Common myeloid progenitor, CD34-positive (primary cell): Measurements from ENCODE around the gene ARX.

ENCODE experiments used
- CTCF ChIA-PET: fragments of 350-600 bp; sonication (Branson Sonifier 250); formaldehyde crosslinking; loops from one replicate; lab custom pipeline; 2021; ENCODE audit warnings: antibody characterized with exemption; lab: Charles Lee
- POLR2A ChIA-PET: fragments of 350-600 bp; sonication (Branson Sonifier 250); formaldehyde crosslinking; loops from one replicate; lab custom pipeline; 2021; ENCODE audit warnings: antibody characterized with exemption; lab: Charles Lee
- DNase-seq, 3 donors: peaks; one replicate each; pipeline versions ENCODE4 v3.0.0 to v3.0.0-alpha.2; 2013
- H3K27ac ChIP-seq, 2 experiments: 1 replicate in 1 of 2; 2 replicates in 1 of 2; pipeline ENCODE4 v1.7.0; 2013; ENCODE audit warnings: inconsistent platforms in 2 of 2, low read length in 2 of 2, mild to moderate bottlenecking in 2 of 2, low read depth in 1 of 2, moderate library complexity in 1 of 2; ENCODE audit not compliant: severe bottlenecking in 2 of 2, insufficient read depth in 1 of 2, poor library complexity in 1 of 2
- H3K27me3 ChIP-seq, 5 experiments: replicated peaks in 2 of 5; 1 replicate in 3 of 5; 2 replicates in 2 of 5; pipeline versions ENCODE4 v1.6.1 to v1.7.0; 2013; ENCODE audit warnings: low read length in 4 of 5, mild to moderate bottlenecking in 2 of 5, moderate library complexity in 2 of 5, inconsistent platforms in 1 of 5; ENCODE audit not compliant: insufficient read depth in 5 of 5, control insufficient read depth in 4 of 5
- H3K36me3 ChIP-seq, 4 experiments: 1 replicate in 2 of 4; 2 replicates in 2 of 4; pipeline versions ENCODE4 v1.6.1 to v1.7.0; 2013; ENCODE audit warnings: low read length in 3 of 4, control low read depth in 1 of 4, mild to moderate bottlenecking in 1 of 4; ENCODE audit not compliant: control insufficient read depth in 4 of 4, insufficient read depth in 4 of 4
- H3K4me1 ChIP-seq, 4 experiments: 1 replicate in 3 of 4; 2 replicates in 1 of 4; pipeline versions ENCODE4 v1.6.1 to v1.7.1; 2013; ENCODE audit warnings: low read length in 3 of 4, mild to moderate bottlenecking in 3 of 4, control low read depth in 1 of 4, inconsistent platforms in 1 of 4, moderate library complexity in 1 of 4; ENCODE audit not compliant: control insufficient read depth in 4 of 4, insufficient read depth in 4 of 4; ENCODE audit errors: control extremely low read depth in 1 of 4
- H3K4me3 ChIP-seq, 7 experiments: 1 replicate in 4 of 7; 2 replicates in 3 of 7; pipeline versions ENCODE4 v1.5.1 to v1.7.0; 2013; ENCODE audit warnings: mild to moderate bottlenecking in 7 of 7, low read length in 6 of 7, moderate library complexity in 6 of 7, inconsistent platforms in 2 of 7, low read depth in 2 of 7, control low read depth in 1 of 7; ENCODE audit not compliant: insufficient read depth in 4 of 7, control insufficient read depth in 1 of 7; ENCODE audit errors: extremely low read depth in 1 of 7
- H3K9me3 ChIP-seq, 5 experiments: 1 replicate in 4 of 5; 2 replicates in 1 of 5; pipeline versions ENCODE4 v1.6.1 to v1.7.1; 2013; ENCODE audit warnings: low read length in 4 of 5, mild to moderate bottlenecking in 2 of 5, inconsistent platforms in 1 of 5, low read depth in 1 of 5, moderate library complexity in 1 of 5; ENCODE audit not compliant: control insufficient read depth in 4 of 5, insufficient read depth in 2 of 5; ENCODE audit errors: control extremely low read depth in 1 of 5
- WGBS: methylation state at CpG from one replicate; pipeline ENCODE4 v1.1.5; 2013; ENCODE audit not compliant: insufficient coverage; 5-methylcytosine and 5-hydroxymethylcytosine counted together

Gene ARX

DNA sequence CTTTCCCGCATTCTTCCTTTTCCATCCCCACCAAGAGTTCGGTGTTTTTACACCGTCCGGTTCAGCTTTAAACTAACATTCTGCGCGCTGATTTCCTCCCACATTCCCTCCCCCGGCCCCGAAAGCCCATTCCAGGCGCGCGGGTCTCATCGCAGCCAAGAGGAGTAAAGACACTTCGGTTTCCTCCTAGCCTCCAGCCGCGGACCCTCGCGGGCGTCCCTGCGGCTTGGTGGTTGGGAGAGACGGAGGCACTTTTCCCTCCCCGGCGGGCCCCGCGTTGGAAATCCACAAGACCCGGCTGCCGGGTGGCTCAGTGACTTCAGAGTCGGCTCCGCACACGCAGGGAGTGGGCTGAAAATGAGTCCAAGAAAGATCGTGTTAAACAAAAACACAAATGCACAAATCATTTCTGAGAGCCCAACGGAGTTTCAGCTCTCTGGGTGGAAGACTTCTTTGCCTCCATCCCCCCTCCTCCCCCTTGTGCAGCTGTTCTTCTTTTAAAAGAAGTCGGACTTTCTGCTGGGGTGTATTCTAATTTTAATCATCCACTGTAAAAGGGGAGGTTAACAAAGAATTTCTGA is 2.0 kb upstream of the ARX start:
- POLR2A ChIA-PET: no interaction called here
- no peak overlapping the region for H3K4me3 ChIP-seq

DNA sequence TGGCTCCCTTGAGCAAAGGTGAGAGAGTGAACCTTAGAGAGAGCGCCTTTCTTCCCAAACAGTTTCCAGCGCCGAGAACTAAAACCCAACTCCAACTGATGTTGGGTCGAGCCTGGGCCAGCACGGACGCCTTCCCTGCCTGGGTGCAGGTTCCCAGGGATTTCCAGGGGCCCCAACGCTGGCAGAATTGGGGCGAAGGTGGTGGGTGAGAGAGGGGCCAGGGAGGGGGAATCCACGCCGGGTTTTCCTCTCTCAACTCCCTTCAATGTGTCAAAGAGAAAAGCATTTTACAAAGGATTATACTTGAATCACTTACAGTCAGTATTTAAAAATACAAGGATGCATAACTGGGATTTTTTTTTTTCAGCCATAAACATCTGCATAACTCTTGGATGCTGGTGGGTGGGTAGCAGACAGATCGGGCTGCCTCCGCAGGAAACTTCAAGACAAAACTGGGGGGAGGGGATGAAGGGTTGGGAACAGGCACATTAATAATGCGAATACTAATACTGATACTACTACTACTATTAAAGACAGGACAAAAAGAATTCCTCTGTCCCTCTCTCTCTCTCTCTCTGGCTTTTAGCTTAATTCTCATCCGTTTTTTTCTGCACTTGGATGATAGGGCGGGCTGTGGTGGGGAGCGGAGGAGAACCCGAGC is 1.3 kb upstream of the ARX start:
- peaks cover 0 to 21% (median 0%) of the 10 kb centered on the region in 5 experiments for H3K9me3 ChIP-seq
- H3K4me3 ChIP-seq: no peak overlapping the region
- H3K36me3 ChIP-seq: no peaks in the 10 kb centered on the region
- POLR2A ChIA-PET: no interaction called here
- CTCF ChIA-PET: no interaction called here
- peaks cover 0 to 26% (median 11%) of the 10 kb centered on the region in 4 experiments for H3K4me1 ChIP-seq
- no peak for DNase-seq
- H3K27me3 ChIP-seq: peaks cover 6 to 96% (median 62%) of the 10 kb centered on the region in 5 experiments
- H3K27ac ChIP-seq: no peak overlapping the region
- WGBS: 30% methylated on average over 4 of the region's 17 CpGs

More for the DNA sequence above, 2.0 kb upstream of the ARX start:
- peak in 1 of 3 donors; percentile 31 for DNase-seq
- Histone ChIP-seq H3K9me3 (peaks cover 0 to 20% (median 0%) of the 10 kb centered on the region in 5 experiments), H3K27me3 (peaks cover 8 to 96% (median 64%) of the 10 kb centered on the region in 5 experiments), H3K4me1 (peaks cover 0 to 22% (median 7%) of the 10 kb centered on the region in 4 experiments), H3K27ac (no peak overlapping the region), H3K36me3 (no peaks in the 10 kb centered on the region)
- WGBS: 32% methylated on average over 23 of the region's 32 CpGs
- CTCF ChIA-PET: interaction anchor here (1.4 kb wide), 1 partner anchor 30 kb away, joined by 4 read pairs; no protein-coding TSS in a partner anchor

DNA sequence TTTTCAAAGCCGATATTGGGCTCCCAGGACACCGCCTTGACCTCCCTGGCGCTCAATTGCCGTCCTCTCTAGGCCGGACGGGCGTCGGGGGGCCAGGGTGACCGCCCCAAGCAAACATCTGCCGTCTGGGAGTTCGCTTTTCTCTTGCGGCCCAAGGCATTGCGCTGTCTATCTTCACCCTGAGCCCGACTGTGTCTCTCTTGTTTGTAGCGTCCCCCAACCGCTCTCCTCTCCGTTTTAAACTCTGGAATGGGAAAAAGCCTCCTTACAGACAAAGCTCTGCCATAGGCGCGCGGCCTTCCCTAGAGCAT is 551 bp upstream of the ARX start:
- peaks cover 8 to 96% (median 61%) of the 10 kb centered on the region in 5 experiments for H3K27me3 ChIP-seq
- CTCF ChIA-PET: no interaction called here

DNA sequence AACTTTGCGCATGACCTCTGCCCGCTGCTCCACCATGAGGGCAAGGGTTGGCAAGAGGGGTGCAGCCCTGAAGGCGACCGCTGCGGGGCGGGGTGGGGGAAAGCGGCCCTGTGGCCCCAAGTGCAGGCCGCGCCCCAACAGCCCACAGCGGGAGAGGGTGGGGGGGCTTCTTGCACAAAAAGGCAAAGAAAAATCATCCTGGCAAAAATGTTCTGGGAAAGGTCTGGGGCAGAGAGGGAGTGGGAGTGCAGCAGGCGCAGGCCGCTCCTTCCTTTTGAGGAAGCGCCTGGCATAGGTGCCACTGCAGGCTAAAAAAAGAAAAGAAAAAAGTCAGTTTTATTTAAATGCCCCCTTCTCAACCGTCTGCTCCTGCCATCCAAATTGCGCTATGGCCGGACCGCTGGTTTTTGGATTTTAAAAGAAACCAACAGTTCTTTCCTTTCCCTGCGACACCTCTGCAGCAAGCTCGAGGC is 1.4 kb downstream of the ARX start:
- peaks cover 0 to 22% (median 11%) of the 10 kb centered on the region in 4 experiments for H3K4me1 ChIP-seq
- 27% methylated on average over 15 of the region's 19 CpGs for WGBS
- H3K36me3 ChIP-seq: no peaks in the 10 kb centered on the region
- ChIA-PET CTCF (interaction anchor here (0.9 kb wide), 1 partner anchor 8 kb away, joined by 3 read pairs; no protein-coding TSS in a partner anchor), POLR2A (no interaction called here)
- H3K27me3 ChIP-seq: peaks cover 8 to 96% (median 64%) of the 10 kb centered on the region in 5 experiments
- no peak overlapping the region for H3K4me3 ChIP-seq
- peaks cover 0 to 31% (median 0%) of the 10 kb centered on the region in 5 experiments for H3K9me3 ChIP-seq
- no peak for DNase-seq
- H3K27ac ChIP-seq: no peak overlapping the region

More for the DNA sequence above, 551 bp upstream of the ARX start:
- H3K4me1 ChIP-seq: peaks cover 0 to 28% (median 11%) of the 10 kb centered on the region in 4 experiments
- H3K27ac ChIP-seq: no peak overlapping the region
- peaks cover 0 to 28% (median 0%) of the 10 kb centered on the region in 5 experiments for H3K9me3 ChIP-seq
- no peak for DNase-seq
- H3K4me3 ChIP-seq: no peak overlapping the region
- WGBS: 39% methylated on average over 17 of the region's 20 CpGs
- POLR2A ChIA-PET: no interaction called here
- no peaks in the 10 kb centered on the region for H3K36me3 ChIP-seq

DNA sequence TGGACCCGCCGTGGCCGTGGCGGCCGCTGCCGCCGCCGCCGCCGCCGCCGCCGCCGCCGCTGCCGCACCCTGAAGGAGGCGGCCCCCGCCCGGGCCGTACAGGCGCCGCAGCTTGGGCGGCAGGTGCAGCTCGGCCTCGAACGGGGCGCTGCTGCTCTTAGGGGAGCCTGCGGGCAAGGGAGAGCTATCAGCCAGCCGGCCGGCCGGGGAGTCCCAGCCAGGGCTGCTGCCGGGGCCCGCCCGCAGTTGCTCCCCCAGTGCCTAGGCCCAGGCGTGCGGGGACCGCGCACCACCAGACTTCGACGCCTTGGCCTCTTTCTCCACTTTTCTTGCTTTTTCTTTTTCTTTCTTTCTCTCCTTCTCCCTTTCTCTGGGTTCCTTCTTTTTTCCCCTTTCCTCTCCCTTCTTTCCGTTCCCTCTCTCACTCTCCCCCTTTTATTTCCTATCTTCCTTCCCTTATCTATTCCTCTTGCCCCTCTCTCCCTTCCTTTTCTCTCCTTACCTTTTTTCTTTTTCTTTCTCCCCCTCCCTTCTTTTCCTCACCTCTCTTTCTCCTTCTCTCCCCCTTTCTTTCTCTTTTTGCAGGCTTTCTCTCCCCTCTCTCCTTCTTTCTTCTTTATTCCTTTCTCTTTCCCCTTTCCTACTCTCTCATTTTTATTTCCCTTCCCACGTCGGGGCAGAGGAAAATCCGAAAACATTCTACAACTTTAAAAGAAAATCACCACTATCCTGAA is 2.0 kb downstream of the ARX start:
- Histone ChIP-seq H3K27ac (no peak overlapping the region), H3K4me1 (peaks cover 0 to 22% (median 11%) of the 10 kb centered on the region in 4 experiments), H3K4me3 (no peak overlapping the region), H3K9me3 (peaks cover 0 to 31% (median 0%) of the 10 kb centered on the region in 5 experiments), H3K27me3 (peaks cover 9 to 96% (median 64%) of the 10 kb centered on the region in 5 experiments), H3K36me3 (no peaks in the 10 kb centered on the region)
- DNase-seq: no peak
- 17% methylated on average over 22 of the region's 44 CpGs for WGBS
- POLR2A ChIA-PET: no interaction called here
- CTCF ChIA-PET: no interaction called here

DNA sequence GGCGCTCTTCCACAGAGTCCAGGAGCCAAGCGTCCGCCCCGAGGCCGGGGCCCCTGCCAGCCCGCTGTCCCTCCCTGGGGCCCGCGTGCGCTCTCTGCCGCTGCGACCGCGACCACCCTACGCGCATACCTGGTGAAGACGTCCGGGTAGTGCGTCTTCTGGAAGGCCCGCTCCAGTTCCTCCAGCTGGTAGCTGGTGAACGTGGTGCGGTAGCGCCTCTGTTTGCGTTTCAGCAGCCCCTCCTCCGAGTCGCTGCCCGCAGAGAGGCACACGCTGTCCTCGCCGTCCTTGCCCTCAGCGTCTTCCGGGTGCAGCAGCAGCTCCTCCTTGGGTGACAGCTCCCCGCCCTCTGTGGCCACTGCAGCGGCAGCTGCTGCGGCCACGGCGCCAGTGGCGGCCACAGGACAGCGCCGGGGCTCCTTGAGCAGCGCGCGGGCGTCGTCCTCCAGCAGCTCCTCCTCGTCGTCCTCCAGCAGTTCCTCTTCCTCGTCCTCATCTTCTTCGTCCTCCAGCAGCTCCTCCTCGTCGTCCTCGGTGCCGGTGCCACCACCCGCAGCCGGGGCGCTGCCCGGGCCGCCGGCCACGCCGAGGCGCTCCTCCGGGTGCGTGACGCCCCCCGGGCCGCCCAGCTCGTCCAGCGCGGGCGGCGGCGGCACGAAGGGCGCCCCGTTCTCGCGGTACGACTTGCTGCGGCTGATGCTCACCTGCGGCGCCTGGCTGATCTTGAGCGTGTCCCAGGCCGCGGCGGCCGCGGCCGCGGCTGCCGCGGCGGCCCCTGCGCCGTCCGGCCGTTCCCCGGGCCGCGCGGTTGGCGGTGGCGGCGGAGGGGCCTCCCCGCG is 2.8 kb downstream of the ARX start:
- H3K9me3 ChIP-seq: peaks cover 0 to 31% (median 0%) of the 10 kb centered on the region in 5 experiments
- H3K4me1 ChIP-seq: peaks cover 0 to 22% (median 11%) of the 10 kb centered on the region in 4 experiments
- H3K27ac ChIP-seq: no peak overlapping the region
- H3K36me3 ChIP-seq: no peaks in the 10 kb centered on the region
- peak overlapping the region in 4 of 7 experiments; percentile 5 to 57 (median 23) for H3K4me3 ChIP-seq
- 25% methylated on average over 102 of the region's 105 CpGs for WGBS
- peak in 1 of 3 donors; percentile 31 for DNase-seq
- CTCF ChIA-PET: no interaction called here
- POLR2A ChIA-PET: no interaction called here
- peaks cover 7 to 98% (median 68%) of the 10 kb centered on the region in 5 experiments for H3K27me3 ChIP-seq
